ENCODE measurements around the gene EPHB1.

DNA sequence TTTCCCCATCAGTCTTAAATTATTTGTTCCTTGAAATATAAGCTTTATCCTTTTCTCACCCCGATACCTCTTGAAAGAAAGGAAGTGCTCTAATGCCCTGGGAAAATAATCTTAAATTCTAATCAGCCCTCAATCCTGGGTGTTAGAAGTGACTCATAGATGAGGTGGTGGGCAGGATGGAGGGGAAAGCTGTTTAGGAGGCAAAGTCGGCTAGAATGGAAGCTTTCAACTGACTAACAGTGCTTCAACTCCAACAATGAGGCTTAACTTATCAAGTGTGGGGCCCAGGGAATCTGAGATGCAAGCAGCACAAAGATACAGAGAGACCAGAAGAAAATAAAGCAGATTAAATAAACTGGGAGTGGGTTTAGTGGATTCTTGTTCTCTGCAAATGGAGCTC lies 175.8 kb downstream of the EPHB1 start:
- no peak for TF ChIP-seq MXD4 (CRISPR knock-in tag; IDR thresholded peaks at IDR 0.05; ENCODE audit: borderline replicate concordance)
- TF ChIP-seq, protein P1, sequence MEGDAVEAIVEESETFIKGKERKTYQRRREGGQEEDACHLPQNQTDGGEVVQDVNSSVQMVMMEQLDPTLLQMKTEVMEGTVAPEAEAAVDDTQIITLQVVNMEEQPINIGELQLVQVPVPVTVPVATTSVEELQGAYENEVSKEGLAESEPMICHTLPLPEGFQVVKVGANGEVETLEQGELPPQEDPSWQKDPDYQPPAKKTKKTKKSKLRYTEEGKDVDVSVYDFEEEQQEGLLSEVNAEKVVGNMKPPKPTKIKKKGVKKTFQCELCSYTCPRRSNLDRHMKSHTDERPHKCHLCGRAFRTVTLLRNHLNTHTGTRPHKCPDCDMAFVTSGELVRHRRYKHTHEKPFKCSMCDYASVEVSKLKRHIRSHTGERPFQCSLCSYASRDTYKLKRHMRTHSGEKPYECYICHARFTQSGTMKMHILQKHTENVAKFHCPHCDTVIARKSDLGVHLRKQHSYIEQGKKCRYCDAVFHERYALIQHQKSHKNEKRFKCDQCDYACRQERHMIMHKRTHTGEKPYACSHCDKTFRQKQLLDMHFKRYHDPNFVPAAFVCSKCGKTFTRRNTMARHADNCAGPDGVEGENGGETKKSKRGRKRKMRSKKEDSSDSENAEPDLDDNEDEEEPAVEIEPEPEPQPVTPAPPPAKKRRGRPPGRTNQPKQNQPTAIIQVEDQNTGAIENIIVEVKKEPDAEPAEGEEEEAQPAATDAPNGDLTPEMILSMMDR (IDR thresholded peaks at IDR 0.05): no peak
- TF ChIP-seq, protein P2, sequence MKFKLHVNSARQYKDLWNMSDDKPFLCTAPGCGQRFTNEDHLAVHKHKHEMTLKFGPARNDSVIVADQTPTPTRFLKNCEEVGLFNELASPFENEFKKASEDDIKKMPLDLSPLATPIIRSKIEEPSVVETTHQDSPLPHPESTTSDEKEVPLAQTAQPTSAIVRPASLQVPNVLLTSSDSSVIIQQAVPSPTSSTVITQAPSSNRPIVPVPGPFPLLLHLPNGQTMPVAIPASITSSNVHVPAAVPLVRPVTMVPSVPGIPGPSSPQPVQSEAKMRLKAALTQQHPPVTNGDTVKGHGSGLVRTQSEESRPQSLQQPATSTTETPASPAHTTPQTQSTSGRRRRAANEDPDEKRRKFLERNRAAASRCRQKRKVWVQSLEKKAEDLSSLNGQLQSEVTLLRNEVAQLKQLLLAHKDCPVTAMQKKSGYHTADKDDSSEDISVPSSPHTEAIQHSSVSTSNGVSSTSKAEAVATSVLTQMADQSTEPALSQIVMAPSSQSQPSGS (CRISPR knock-in tag; IDR thresholded peaks at IDR 0.05; ENCODE audit: borderline replicate concordance, low read depth): no peak
- no peak for TF ChIP-seq CREB1 (CRISPR knock-in tag; IDR thresholded peaks at IDR 0.05)
- TF ChIP-seq, protein P3, sequence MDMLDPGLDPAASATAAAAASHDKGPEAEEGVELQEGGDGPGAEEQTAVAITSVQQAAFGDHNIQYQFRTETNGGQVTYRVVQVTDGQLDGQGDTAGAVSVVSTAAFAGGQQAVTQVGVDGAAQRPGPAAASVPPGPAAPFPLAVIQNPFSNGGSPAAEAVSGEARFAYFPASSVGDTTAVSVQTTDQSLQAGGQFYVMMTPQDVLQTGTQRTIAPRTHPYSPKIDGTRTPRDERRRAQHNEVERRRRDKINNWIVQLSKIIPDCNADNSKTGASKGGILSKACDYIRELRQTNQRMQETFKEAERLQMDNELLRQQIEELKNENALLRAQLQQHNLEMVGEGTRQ (CRISPR knock-in tag; IDR thresholded peaks at IDR 0.05): no peak
- TF ChIP-seq, protein P4, sequence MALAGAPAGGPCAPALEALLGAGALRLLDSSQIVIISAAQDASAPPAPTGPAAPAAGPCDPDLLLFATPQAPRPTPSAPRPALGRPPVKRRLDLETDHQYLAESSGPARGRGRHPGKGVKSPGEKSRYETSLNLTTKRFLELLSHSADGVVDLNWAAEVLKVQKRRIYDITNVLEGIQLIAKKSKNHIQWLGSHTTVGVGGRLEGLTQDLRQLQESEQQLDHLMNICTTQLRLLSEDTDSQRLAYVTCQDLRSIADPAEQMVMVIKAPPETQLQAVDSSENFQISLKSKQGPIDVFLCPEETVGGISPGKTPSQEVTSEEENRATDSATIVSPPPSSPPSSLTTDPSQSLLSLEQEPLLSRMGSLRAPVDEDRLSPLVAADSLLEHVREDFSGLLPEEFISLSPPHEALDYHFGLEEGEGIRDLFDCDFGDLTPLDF (CRISPR knock-in tag; IDR thresholded peaks at IDR 0.05): no peak
- TF ChIP-seq JUN (CRISPR knock-in tag; IDR thresholded peaks at IDR 0.05): no peak
- TF ChIP-seq ZNF317 (CRISPR knock-in tag; IDR thresholded peaks at IDR 0.05; ENCODE audit: borderline replicate concordance, low read depth): no peak
